Stimulated activated CD8-positive, alpha-beta memory T cell treated with anti-CD3 and anti-CD28 coated beads, Interleukin-7, amount 100 ng/mL, for 24 hours (primary cell): ENCODE results near the gene DBT.

Source experiments
- DNase-seq: peaks from one replicate; pipeline ENCODE4 v3.0.0-alpha.2; 2020; ENCODE audit warnings: low read depth

Gene DBT

GRCh38 chr1:100187912-100188311, 61.7 kb downstream of the DBT start:
- DNase-seq = no peak

DNA sequence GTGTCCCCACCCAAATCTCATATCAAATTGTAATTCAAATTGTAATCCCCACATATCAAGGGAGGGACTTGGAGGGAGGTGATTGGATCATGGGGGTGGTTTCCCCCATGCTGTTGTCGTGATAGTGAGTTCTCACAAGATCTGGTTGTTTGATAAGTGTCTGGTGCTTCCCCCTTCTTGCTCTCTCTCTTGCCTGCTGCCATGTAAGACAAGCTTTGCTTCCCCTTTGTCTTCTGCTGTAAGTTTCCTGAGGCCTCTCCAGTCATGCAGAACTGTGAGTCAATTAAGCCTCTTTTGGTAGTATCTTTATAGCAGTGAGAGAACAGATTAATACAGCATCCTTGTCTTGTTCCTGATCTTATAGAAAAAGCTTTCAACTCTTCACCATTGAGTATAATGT, 65.1 kb downstream of the DBT start:
- no peak for DNase-seq

- no peak for DNase-seq
These were observed 66.3 kb downstream of the DBT start for GRCh38 chr1:100183370-100183769.

- no peak for DNase-seq
These were observed 71.5 kb downstream of the DBT start, which contains the start of gene LRRC39 for GRCh38 chr1:100178091-100178490. Gene LRRC39, minus strand, starts transcription at chr1:100178256. Its CDS starts 9,740 bp downstream, at chr1:100168516.

DNA sequence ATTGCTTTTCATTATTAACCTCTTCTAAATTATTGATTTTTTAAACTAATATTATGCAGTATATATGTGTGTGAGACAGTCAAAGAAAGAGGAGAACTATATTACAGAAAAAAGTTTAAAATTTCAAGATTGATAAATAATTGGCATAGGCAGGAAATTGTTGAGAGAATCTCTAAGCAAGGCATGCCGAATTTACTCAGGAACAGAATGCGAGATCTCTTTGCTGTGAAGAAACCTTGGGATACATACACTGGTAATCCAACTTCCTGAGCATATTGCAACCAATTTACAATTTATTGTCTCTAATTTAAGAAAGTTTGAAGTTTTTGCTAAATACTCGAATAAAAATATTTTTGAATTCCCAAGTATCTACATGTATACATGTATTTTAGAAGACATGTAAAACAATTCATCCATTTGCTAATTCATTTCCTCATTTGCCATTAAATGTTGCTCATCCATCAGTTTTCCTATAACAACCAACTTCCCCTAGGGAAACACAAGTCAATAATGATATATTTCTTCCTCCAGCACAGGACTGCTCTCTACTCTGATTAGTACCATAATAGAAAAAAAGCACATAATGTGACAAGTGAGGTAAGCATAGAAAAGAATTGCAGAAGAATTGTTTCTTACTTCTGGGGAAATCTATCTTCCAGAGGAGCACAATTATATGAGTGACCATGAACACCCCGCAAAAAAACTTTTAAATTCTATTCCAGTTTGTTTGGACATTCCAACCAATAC, 72.2 kb downstream of the DBT start:
- no peak for DNase-seq

DNA sequence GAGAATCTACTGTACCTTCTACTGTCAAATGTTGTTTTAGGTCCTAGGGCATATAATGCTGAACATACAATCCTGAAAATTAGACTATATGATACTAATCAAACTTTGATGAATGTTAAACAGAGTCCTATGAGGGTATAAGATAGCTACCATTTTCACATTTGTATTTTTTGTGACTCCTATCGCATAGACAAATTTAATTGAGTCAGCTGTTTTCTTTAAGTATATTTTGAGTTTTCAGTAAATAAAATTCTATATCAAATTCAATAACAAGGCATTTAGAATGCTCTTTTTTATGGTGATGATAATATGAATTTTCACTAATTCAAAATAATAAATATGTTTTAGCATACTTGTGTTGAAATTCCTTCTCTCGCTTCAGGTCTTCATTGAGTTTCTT, 81.6 kb downstream of the DBT start:
- DNase-seq = no peak

DNA sequence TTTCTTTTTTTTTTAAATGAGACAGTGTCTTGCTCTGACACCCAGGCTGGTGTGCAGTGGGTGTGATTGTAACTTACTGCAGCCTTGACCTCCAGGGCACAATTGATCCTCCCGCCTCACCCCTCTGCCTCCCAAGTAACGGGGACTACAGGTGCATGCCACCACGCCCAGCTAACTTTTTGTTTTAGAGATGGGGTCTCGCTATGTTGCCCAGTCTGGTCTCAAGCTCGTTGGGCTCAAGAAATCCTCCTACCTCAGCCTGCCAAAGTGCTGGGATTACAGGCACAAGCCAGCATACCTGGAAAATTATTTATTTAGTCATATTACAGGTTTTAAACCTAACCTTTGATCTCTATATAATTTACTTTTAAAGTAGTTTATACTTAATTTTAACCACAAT, 84.9 kb downstream of the DBT start:
- DNase-seq = no peak

- no peak for DNase-seq
These were observed 85.4 kb downstream of the DBT start for GRCh38 chr1:100164216-100164615.

DNA sequence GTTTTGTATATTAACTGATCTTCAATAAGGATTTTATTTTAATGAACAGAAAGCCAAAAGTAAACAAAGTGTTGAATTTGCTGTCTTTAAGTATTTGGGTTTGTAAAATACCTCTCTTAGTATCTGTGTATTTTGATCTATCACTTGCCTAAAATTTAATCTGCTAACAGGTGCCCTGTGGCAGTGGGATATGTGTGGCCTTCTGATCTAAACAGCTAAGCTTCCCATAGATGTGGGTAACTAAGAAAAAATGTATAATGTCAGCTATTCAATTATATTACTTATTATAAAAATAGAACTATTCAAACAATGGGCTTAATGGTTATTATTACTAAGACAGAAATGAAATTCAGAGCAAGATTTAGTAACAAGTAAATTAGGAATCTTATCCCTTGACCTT, 86.8 kb downstream of the DBT start:
- no peak for DNase-seq

- DNase-seq = no peak
These were observed 97.4 kb downstream of the DBT start for GRCh38 chr1:100152271-100152670.

DNA sequence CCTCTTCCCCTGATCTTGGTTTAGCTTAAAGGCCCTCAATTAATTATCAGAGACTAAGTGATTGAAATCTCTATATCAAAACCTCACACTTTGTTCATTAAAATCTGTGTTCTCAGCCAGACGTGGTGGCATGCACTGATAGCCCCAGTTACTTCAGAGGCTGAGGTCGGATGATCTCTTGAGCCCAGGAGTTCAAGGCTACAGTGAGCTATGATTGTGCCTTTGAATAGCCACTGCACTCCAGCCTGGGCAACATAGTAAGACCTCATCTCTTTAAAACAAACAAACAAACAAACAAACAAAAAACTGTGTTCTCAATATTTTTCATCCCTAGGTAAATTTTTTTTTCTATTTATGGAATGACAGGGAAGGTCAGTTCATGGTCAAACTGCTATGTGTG, 98.0 kb downstream of the DBT start:
- DNase-seq = no peak

GRCh38 chr1:100147875-100148274, 101.8 kb downstream of the DBT start:
- DNase-seq = no peak

GRCh38 chr1:100146958-100147357, 102.7 kb downstream of the DBT start:
- DNase-seq = no peak

GRCh38 chr1:100145116-100145515, 104.5 kb downstream of the DBT start:
- DNase-seq = no peak

DNA sequence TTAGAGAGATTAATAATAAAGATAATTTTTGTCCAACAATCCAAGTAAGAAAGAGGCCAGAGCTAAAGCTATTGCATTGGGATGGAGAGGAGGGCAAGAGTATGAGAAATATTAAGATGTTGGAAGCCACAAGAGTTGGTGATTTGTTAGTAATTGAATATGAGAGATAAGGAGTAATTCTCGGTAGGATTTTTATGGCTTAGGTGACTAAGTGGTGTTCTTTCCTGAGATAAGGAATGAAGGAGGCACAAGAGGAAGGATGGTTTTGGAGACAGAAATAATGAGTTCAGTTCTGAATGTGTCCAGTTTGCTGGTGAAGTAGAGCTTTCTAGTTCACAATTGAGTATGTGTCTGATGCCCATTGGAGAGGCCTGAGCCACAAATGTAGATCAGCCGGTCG, 107.3 kb downstream of the DBT start:
- no peak for DNase-seq

DNA sequence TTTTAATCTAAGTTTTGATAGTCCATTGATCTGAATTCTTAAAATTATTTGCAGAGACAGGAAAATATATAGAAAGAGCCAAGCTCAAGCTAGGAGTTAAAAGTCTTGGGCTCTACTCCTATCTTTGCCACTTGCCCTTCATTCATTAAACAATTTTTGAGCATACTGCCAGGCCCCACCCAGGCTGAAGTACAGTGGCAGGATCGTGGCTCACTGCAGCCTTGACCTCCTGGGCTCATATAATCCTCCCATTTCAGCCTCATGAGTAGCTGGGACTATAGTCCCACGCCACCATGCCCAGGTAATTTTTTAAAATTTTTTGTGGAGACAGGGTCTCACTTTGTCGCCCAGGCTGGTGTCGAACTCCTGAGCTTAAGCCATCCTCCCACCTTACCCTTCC, 108.4 kb downstream of the DBT start:
- no peak for DNase-seq

DNA sequence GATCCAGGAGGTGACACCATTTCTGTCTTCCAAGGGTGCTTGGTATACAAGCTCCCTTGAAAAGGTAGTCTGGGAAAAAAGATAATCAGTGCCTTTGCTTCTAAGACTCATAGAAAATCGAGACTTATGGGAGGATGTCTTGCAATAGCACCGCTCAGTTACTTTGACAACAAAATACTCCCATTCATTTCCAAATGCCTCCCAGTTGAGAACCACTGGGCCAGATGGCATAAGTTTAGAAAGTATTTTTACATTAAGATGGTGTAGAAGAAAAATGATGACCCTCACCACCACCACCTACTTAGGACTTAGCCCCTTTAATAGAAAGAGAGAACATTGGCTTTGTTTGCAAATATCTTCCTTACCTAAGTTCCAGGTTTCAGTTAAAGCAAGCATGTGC, 112.0 kb downstream of the DBT start:
- no peak for DNase-seq
